ENCODE results near the gene GRB10.

The GRB10 gene

DNA sequence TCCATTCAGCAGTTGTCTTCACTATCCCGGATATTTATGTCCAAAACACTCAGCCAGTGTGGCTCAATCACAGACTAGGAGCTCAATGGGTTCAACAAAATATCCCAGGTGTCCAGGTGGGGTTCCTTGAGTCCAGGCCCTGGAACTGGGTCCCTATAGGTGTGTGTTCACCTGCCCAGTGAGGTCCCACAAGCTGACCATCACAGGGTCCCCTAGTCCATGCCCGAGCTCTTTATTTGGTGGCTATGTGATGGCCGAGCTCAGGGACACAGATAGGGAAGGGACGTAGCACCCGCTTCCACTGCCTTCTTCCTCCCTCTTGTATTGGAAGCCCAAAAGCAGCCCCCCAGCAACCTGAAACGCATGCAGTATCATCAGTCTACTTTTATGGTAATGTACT, 138.6 kb downstream of the GRB10 start:
- Histone ChIP-seq H3K9ac (ENCODE audit: low read length) (no peak overlapping the region), H2AFZ (ENCODE audit: low read depth, low read length) (no peak overlapping the region), H3K36me3 (replicated peaks; ENCODE audit: low read depth, low read length) (no peaks in the 10 kb centered on the region), H3K27me3 (ENCODE audit: low read depth, low read length) (peaks cover 21% of the 10 kb centered on the region; the same call in 1 of the 2 replicates), H3K9me3 (ENCODE audit: insufficient read depth, low read length) (no peaks in the 10 kb centered on the region), H3K79me2 (ENCODE audit: low read length) (no peaks in the 10 kb centered on the region), H3K4me2 (ENCODE audit: low read length) (no peak overlapping the region), H4K20me1 (ENCODE audit: insufficient read depth, low read length) (no peaks in the 10 kb centered on the region), H3K4me1 (ENCODE audit: low read length) (no peaks in the 10 kb centered on the region), H3K27ac (ENCODE audit: low read length) (no peak overlapping the region), H3K4me3 (ENCODE audit: low read length) (no peak overlapping the region)
- TF ChIP-seq EZH2phosphoT487 (IDR thresholded peaks at IDR 0.05; ENCODE audit: low read depth) (no peak), CTCF (IDR thresholded peaks at IDR 0.05; ENCODE audit: low read depth, low read length) (no peak)

DNA sequence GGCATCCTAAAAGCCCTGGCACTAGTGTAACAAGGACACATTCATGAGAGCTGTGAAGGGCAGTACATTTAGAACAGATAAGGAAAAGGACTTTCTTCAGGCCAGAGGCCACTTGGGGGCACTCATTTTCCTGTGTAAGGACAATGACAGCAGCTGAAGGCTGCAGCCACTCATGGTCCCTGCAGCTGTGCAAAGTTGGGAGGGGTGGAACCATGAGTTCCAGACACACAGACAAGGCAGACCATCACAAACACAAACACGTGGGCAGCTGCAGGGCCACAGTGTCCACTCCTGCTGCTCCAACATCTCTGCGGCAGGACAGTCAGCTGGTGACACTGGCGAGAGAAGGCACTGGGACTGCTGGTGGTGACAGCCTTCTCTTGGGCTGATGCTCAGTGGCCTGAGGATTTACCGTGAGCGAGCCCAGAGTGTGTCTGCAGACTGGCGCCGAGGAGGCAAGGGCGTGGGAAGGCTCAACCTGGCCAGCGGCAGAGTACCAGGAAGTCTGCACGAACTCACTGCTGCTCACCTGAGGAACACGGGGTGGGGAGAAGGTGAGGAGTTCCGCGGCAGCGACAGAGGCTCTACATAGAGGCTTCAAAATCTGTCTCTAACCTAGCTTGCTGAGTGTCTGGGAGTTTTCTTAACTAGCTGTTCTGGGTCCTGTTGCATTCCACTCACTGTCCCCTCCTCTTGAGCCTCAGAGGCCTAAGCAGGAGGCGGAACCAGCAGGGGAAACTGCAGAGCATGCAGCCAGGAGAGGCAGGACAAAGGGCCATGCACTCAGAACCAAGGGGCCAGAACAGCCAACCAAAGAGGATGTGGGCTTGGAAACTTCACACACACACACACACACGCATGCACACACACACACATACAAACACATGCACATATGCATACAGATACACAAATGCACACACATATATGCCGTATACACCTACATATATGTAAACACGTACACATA, 141.0 kb downstream of the GRB10 start:
- no peak overlapping the region for H3K9ac ChIP-seq (ENCODE audit: low read length)
- no peak overlapping the region for H3K27ac ChIP-seq (ENCODE audit: low read length)
- H2AFZ ChIP-seq (ENCODE audit: low read depth, low read length): no peak overlapping the region
- no peaks in the 10 kb centered on the region for H3K79me2 ChIP-seq (ENCODE audit: low read length)
- no peak overlapping the region for H3K4me3 ChIP-seq (ENCODE audit: low read length)
- H3K9me3 ChIP-seq (ENCODE audit: insufficient read depth, low read length): no peaks in the 10 kb centered on the region
- H3K27me3 ChIP-seq (ENCODE audit: low read depth, low read length): peaks cover 7% of the 10 kb centered on the region; the same call in 1 of the 2 replicates
- peak; percentile 14; the same call in 1 of the 2 replicates for TF ChIP-seq CTCF (IDR thresholded peaks at IDR 0.05; ENCODE audit: low read depth, low read length)
- TF ChIP-seq EZH2phosphoT487 (IDR thresholded peaks at IDR 0.05; ENCODE audit: low read depth): no peak
- no peaks in the 10 kb centered on the region for H3K36me3 ChIP-seq (replicated peaks; ENCODE audit: low read depth, low read length)
- no peak overlapping the region for H3K4me2 ChIP-seq (ENCODE audit: low read length)
- no peaks in the 10 kb centered on the region for H3K4me1 ChIP-seq (ENCODE audit: low read length)
- H4K20me1 ChIP-seq (ENCODE audit: insufficient read depth, low read length): no peaks in the 10 kb centered on the region

DNA sequence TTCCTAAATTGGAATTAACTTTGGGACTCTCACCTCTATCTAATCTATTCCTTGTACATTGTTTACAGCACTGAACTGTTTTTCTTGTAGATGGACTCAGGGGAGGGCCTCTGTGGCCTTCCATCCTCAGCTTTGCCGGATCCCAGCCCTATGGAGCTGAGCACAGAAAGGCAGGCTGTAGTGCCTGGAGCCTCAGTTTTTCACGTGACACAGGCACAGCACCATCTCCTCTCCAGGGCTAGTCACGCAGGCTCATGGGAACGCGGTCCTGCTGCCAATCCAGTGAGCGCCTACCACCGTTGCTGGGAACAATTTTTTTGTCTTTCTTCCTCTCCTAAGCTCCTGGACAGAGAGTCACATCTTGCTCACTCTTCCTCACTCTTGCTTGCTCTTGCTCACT, 141.9 kb downstream of the GRB10 start:
- H3K9ac ChIP-seq (ENCODE audit: low read length): no peak overlapping the region
- H2AFZ ChIP-seq (ENCODE audit: low read depth, low read length): no peak overlapping the region
- H3K27ac ChIP-seq (ENCODE audit: low read length): no peak overlapping the region
- H3K36me3 ChIP-seq (replicated peaks; ENCODE audit: low read depth, low read length): no peaks in the 10 kb centered on the region
- no peaks in the 10 kb centered on the region for H3K9me3 ChIP-seq (ENCODE audit: insufficient read depth, low read length)
- no peak overlapping the region for H3K4me3 ChIP-seq (ENCODE audit: low read length)
- H3K79me2 ChIP-seq (ENCODE audit: low read length): no peaks in the 10 kb centered on the region
- no peak overlapping the region for H3K4me2 ChIP-seq (ENCODE audit: low read length)
- no peak for TF ChIP-seq EZH2phosphoT487 (IDR thresholded peaks at IDR 0.05; ENCODE audit: low read depth)
- no peak for TF ChIP-seq CTCF (IDR thresholded peaks at IDR 0.05; ENCODE audit: low read depth, low read length)
- H3K4me1 ChIP-seq (ENCODE audit: low read length): no peaks in the 10 kb centered on the region
- H3K27me3 ChIP-seq (ENCODE audit: low read depth, low read length): 0 out of 2 replicates have a peak, but pooled peaks cover 8% of the 10 kb centered on the region
- H4K20me1 ChIP-seq (ENCODE audit: insufficient read depth, low read length): no peaks in the 10 kb centered on the region

DNA sequence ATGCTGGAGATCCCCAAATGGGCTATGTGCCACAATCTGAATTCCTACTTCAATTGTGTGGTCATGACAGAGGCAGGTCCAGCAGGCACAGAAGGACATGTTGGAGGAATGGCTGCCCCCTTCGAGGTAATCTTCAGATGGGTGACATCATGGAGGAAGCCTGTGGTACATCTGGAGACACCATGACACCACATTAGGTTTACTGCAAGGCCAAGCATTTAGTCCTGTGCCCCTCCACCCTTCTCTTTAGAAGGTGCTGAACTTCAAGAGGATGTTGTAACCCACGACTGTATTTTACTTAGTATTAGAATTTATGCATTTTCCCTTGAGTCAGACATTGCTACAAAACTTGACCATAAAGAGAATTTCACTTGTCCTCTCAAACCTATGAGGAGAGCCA, 142.4 kb downstream of the GRB10 start:
- no peaks in the 10 kb centered on the region for H3K36me3 ChIP-seq (replicated peaks; ENCODE audit: low read depth, low read length)
- no peak overlapping the region for H3K27ac ChIP-seq (ENCODE audit: low read length)
- no peak overlapping the region for H3K4me2 ChIP-seq (ENCODE audit: low read length)
- no peaks in the 10 kb centered on the region for H3K79me2 ChIP-seq (ENCODE audit: low read length)
- no peak overlapping the region for H3K9ac ChIP-seq (ENCODE audit: low read length)
- H3K27me3 ChIP-seq (ENCODE audit: low read depth, low read length): peaks cover 11% of the 10 kb centered on the region
- H2AFZ ChIP-seq (ENCODE audit: low read depth, low read length): no peak overlapping the region
- H4K20me1 ChIP-seq (ENCODE audit: insufficient read depth, low read length): no peaks in the 10 kb centered on the region
- TF ChIP-seq CTCF (IDR thresholded peaks at IDR 0.05; ENCODE audit: low read depth, low read length) (no peak), EZH2phosphoT487 (IDR thresholded peaks at IDR 0.05; ENCODE audit: low read depth) (no peak)
- H3K4me1 ChIP-seq (ENCODE audit: low read length): no peaks in the 10 kb centered on the region
- H3K9me3 ChIP-seq (ENCODE audit: insufficient read depth, low read length): no peaks in the 10 kb centered on the region
- H3K4me3 ChIP-seq (ENCODE audit: low read length): no peak overlapping the region
